Inferior parietal cortex (tissue), 1 donor: ENCODE measurements around the gene CAPS.
"Not testable (repeated sequence)": the region's sequence is repeated elsewhere in the genome, so short reads cannot be mapped to it uniquely, and the experiment has no call there.

Source experiments
- DNase-seq: peaks from one replicate; pipeline ENCODE4 v3.0.0-alpha.2; 2016; ENCODE audit errors: extremely low spot score

The CAPS gene

DNA sequence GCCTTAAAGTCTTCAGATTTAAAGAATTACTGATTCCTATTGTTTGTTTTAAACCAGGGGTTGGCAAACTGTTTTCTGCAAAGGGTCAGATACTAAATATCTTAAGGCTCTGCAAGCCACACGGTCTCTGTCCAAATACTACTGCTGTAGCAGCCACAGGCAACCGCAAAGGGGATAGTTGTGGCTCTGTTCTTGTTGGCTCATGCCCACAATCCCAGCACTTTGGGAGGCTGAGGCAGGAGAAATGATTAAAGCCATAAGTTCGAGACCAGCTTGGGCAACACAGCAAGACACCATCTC, 41.5 kb downstream of the CAPS start:
- DNase-seq: no peak

- DNase-seq: no peak
These were observed 42.3 kb downstream of the CAPS start for GRCh38 chr19:5956323-5956722.

DNA sequence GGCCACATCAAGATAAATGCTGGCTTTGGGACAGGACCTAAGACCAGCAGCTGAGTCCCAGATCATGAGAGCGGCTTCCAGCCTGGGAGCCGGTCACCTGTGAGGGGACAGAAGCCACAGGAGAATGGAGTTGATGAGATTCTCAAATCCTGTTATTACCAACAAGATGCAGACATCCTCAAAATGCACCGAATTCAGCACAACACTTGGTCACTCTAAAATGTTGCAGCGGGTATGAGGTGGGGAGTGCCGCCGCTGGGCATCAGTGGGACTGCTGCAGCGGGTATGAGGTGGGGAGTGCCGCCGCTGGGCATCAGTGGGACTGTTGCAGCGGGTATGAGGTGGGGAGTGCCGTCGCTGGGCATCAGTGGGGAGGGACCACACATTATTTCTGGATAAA, 42.7 kb downstream of the CAPS start:
- no peak for DNase-seq

- DNase-seq: no peak
These were observed 43.1 kb downstream of the CAPS start for GRCh38 chr19:5957170-5957569.

DNA sequence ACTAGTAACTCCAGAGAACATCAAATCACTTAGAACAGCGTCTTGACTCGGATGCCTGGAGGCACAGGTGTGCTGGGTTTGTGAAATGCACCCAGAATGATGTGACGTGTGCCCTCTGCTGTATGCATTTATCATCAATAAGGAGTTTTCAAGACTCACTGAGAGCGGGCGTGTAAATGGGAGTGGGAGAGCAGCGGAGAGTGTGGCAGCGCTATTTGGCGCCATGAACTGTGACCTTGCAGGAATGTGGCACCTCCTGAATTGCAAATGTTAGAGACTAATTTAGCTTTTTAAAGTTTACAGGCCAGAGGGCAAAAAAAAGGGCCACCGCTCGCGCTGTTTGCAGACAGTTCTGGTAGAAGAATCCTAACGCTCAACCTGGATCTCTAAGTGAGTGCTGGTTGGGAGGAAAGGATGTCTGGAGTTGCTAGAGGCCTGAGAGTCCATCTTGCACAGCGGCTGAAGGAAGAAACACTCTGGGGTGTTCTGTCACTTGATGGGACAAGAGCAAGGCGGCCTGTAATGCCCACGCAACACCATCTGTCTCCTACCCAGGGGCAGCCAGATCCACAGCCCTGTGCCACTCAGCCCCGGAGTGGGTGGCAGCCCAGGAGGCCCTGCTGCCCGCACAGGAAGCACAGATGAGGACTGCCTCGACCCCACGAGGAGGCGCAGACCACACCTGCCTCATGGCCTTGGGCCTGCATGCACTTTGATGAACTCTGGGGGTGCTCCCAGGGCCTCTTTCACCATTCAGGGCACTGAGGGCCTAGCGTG, 44.2 kb downstream of the CAPS start:
- no peak for DNase-seq

DNA sequence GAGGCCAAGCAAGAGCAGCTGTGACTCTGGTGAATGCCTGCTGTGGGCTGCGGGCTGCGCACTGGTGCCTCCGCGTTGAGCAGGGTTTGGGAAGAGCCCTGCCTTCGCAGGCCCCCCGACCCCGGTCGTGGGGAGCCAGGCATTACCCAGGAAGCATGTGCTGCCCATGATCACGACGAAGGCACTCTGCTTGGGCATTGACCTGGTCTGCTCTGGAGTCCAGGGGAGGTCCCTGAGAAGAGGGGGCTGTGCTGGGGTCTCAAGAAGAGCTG, 44.7 kb downstream of the CAPS start:
- no peak for DNase-seq

- no peak for DNase-seq
These were observed 45.4 kb downstream of the CAPS start for GRCh38 chr19:5959260-5960004.

DNA sequence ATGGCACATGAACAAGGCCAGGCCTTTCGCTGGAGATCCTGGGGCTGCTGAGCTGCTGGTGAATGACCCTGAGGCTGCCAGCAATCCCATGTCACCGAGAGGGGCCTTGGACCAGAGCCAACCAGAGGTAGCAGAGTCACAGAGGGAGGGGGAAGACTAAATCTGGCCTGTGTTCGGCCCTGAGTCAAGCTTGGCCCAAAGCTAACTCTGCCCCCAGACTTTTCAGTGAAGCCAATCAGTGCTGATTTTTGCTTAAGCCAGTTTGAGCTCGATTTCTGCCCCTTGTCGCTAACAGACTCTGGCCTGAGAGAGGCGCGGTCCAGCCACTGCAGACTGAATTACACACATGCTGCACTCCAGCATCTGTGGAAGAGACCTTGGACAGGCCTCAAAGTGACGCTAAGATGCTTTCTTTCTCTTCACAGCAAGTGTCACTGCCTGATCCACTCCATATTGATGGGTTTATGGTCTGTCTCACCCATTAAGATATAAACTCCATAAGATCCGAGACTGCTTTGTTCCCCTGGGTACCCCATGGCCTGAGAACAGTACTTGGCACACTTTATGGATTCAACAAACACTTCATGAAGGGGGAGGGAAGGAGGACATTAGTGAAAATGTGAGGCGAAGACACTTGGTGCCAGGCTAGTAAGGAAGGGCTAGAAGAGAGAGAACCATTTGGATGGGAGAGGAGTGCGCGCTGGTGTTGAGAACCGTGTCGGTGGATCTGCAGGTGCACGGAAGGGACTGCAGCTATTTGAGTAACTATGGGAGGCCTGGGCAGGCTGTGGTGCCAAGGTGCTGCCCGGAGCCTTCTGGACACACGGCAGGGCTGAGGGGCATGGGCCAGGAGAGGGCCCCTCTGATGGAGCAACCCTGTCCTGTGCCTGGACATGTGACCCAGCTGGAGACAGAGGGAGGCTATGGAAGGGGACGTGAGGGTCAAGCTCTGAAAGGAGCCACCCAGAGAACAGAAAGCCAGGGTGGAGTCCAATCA, 46.2 kb downstream of the CAPS start:
- DNase-seq: no peak

DNA sequence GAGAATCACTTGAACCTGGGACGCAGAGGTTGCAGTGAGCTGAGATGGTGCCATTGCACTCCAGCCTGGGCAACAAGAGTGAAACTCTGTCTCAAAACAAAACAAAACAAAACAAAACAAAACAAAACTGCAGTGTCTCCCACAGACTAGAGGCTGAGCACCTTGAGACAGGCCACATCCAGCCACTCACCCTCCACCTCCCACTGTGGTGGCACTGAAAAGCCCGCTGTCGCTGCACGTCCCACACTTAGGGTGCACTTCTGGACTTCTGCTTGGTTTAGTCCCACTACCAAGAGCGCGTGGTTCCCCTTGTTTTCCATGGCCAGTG, 47.6 kb downstream of the CAPS start:
- not testable (repeated sequence) for DNase-seq

DNA sequence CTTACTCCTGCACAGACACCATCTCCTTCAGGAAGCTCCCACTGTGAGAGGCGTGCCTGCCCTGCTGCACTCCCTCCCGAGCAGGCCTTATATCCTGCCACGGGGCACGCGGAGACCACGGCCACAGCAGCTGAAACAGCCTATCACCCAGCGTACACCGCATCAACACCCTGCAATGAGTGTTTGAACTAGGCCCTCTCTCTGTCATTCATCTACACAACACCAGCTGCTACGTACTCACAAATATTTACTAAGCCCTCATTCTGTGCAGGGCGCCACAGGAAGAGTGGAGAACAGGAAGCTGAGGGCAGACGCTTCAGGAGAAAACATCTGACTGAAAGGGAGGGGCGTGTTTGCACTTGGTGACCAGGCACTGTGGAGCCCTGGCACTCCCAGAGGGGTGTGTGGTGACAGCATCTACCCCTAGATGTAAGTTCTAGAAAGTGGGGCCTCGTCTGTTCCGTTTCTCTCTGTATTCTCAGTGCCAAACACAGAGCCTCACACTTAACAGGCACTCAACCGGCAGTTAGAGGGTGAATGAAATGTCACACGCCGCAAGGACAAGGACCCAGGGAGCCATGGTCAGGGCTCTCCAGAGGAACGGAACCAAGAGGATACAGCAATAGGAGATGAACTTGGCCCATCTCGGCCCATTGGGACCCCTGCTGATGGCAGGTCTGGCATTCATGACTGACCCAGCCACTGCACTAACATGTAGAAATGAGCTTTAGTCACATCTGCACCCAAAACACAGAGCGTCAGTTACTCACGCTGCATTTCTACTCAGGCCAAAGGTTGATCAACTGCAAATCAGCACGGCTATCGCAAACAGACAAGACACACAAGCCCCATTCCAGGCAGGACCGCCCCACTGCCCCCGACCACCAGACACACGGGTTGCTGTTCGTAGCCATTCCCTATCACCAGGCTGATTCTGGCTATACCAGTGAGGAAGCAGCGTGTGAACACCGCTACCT, 48.2 kb downstream of the CAPS start:
- DNase-seq: no peak

DNA sequence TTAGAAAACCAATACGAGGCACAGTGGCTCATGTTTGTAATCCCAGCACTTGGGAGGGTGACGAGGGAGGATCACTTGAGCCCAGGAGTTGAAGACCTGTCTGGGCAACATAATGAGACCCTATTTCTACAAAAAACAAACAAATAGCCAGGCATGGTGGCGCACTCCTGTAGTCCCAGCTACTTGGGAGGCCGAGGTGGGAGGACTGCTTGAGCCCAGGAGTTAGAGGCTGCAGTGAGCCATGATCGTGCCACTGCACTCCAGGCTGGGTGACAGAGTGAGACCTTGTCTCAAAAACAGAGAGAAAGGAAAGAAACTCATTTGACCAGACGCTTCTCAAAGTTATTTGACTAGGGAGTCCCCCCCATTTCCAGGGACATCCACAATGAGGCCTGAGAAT, 49.2 kb downstream of the CAPS start:
- DNase-seq: not testable (repeated sequence)

- DNase-seq: no peak
These were observed 49.8 kb downstream of the CAPS start for GRCh38 chr19:5963855-5964254.

- no peak for DNase-seq
These were observed 50.9 kb downstream of the CAPS start for GRCh38 chr19:5964816-5965565.
